Lower lobe of right lung (tissue), 2 donors: ENCODE results near the gene NCKAP5. TPM values are rescaled to one million over a fixed set of nuclear protein-coding genes. Genes with fewer than 3 reads are reported as not detected.

Experiments
- ATAC-seq, 2 donors: fragments of 200-7000 bp; cut with Tn5 transposase; one replicate each; pipeline ENCODE4 v1.9.1; 2020 to 2022; ENCODE audit warnings: mild to moderate bottlenecking in 2 of 2, moderate library complexity in 2 of 2
- DNase-seq: peaks from one replicate; pipeline ENCODE4 v3.0.0-alpha.2; 2020
- H3K27ac ChIP-seq: fragments of 200-600 bp; one replicate; pipeline ENCODE4 v1.8.0; 2022
- H3K27me3 ChIP-seq: fragments of 200-600 bp; one replicate; pipeline ENCODE4 v1.8.0; 2022; ENCODE audit warnings: low read depth
- H3K36me3 ChIP-seq: fragments of 200-600 bp; one replicate; pipeline ENCODE4 v1.8.0; 2022; ENCODE audit warnings: mild to moderate bottlenecking
- H3K4me1 ChIP-seq: fragments of 200-600 bp; one replicate; pipeline ENCODE4 v1.8.0; 2022
- H3K4me3 ChIP-seq: fragments of 200-600 bp; one replicate; pipeline ENCODE4 v1.8.0; 2022; ENCODE audit warnings: mild to moderate bottlenecking
- H3K9me3 ChIP-seq: fragments of 200-600 bp; one replicate; pipeline ENCODE4 v1.8.0; 2022
- intact Hi-C: fragments of 100-400 bp; cut with DNase I; formaldehyde crosslinking; loops from one replicate; pipeline ENCODE4 v1.11.0; 2022
- total RNA-seq: library from RNA; stranded (reverse); fragmentation: NEBNext Ultra II Directional; extraction: Animal tissue kit (Norgen Biotek cat#: 25700); gene quantifications from one replicate; pipeline ENCODE4 v1.2.1, GENCODE V29; 2021
- TF ChIP-seq, protein P1 (sequence below): fragments of 200-600 bp; IDR thresholded peaks from one replicate; pipeline ENCODE4 v1.8.0; 2022; ENCODE audit warnings: antibody characterized with exemption, mild to moderate bottlenecking
- donor health status: DM: no; HTN: yes; CAD: no; lungs with severe emphysema.

Gene NCKAP5
- total RNA-seq, 1 donor from 2014 or later, result 34.6 TPM

DNA sequence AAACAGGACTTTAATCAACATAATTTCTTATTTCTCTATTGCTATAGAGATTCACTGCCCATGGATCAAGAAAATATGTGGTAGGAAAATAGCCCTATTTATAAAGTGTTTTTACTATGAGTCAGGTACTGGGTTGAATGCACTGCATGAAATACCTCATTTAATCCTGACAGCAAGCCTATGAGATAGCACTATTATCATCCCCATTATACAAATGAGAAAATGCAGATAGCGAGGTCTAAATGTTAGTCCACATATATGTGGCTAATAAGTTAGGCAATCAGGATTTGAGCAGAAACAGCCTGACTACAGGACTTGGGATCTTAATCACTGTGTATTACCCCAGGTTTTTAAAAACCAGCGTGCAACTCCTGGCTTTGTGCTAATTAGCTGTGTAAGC, 889.8 kb downstream of the NCKAP5 start:
- H3K36me3 ChIP-seq, result no peaks in the 10 kb centered on the region
- H3K27me3 ChIP-seq, result no peaks in the 10 kb centered on the region
- H3K27ac ChIP-seq, result no peak overlapping the region
- ATAC-seq (no peak), DNase-seq (no peak)
- no peaks in the 10 kb centered on the region for H3K9me3 ChIP-seq
- H3K4me1 ChIP-seq, result no peaks in the 10 kb centered on the region
- intact Hi-C loops, result no loop called here
- TF ChIP-seq, protein P1, sequence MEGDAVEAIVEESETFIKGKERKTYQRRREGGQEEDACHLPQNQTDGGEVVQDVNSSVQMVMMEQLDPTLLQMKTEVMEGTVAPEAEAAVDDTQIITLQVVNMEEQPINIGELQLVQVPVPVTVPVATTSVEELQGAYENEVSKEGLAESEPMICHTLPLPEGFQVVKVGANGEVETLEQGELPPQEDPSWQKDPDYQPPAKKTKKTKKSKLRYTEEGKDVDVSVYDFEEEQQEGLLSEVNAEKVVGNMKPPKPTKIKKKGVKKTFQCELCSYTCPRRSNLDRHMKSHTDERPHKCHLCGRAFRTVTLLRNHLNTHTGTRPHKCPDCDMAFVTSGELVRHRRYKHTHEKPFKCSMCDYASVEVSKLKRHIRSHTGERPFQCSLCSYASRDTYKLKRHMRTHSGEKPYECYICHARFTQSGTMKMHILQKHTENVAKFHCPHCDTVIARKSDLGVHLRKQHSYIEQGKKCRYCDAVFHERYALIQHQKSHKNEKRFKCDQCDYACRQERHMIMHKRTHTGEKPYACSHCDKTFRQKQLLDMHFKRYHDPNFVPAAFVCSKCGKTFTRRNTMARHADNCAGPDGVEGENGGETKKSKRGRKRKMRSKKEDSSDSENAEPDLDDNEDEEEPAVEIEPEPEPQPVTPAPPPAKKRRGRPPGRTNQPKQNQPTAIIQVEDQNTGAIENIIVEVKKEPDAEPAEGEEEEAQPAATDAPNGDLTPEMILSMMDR, result no peak
- no peak overlapping the region for H3K4me3 ChIP-seq

DNA sequence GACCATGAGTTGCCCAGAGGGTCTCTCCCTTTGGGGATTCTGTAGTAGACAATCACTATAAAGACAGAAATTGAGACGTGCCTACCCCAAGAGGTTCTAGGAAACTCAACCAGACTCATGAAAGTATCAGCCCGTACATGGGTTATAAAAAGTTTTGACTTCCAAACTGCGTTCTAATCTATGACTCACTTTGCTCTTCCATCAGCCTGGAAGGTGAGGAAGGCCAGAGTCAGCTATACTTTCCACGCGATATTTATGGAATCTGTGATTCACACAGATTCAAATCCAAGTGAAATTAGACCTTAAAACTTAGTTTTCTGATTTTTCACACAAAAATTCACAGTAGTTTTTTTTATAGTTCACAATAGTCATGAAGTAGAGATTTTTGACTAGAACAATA, 890.6 kb downstream of the NCKAP5 start:
- H3K27ac ChIP-seq, result no peak overlapping the region
- no peaks in the 10 kb centered on the region for H3K4me1 ChIP-seq
- DNase-seq (no peak), ATAC-seq (no peak)
- H3K36me3 ChIP-seq, result no peaks in the 10 kb centered on the region
- TF ChIP-seq, protein P1, result no peak
- H3K27me3 ChIP-seq, result no peaks in the 10 kb centered on the region
- no peak overlapping the region for H3K4me3 ChIP-seq
- no peaks in the 10 kb centered on the region for H3K9me3 ChIP-seq
- intact Hi-C loops, result no loop called here

DNA sequence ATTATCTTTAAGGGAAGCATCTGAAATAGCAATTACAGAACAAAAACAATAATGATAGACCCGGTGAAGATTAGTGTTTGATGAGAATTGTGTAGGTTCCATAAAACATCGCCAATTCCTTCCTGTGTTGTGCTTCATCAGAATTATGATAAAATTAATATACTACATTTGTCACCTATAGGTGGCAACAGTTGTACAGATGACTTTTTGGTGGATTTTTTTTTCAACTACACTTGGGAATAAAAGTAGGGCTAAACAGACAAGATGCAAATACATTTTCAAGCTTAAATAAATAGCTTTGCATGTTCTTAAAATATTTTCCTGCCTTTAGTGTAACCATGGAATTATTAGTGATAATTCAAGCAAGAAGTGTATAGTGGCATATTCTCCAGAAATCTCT, 891.3 kb downstream of the NCKAP5 start:
- ATAC-seq (no peak), DNase-seq (no peak)
- no peaks in the 10 kb centered on the region for H3K36me3 ChIP-seq
- intact Hi-C loops, result no loop called here
- TF ChIP-seq, protein P1, result no peak
- H3K27ac ChIP-seq, result no peak overlapping the region
- no peaks in the 10 kb centered on the region for H3K4me1 ChIP-seq
- no peaks in the 10 kb centered on the region for H3K27me3 ChIP-seq
- no peak overlapping the region for H3K4me3 ChIP-seq
- no peaks in the 10 kb centered on the region for H3K9me3 ChIP-seq

DNA sequence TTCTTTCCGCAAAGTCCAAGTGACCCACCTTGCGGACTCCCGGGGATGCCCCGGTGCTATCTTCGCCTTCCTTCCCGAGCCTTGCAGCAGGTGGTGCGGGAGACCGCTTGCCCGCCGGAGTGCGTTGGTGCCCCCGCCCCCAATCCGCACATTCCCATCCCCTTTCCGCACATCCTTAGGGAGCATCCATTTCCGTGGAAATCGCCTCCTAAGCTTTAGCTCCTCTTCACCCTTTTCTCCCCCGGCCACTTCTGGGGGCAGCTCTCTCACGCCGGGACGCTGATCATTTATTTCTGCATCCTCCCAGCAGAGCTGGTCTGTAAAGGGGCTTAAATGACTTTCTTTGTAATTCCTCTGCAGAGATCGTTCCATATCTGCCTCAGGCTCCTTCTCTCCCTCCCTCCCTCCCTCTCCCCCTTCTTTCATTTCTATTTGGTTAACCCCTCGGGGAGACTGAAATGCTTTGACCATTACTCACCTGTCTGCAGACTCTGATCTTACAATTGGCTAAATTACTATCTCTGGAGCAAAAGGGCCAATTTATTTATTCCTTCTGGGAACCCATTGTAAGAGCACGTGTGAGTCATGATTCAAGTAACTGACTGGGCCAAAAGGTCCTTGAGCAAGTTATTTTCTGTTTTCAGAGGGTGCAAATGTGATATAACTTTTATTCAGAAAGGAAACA, 897.0 kb downstream of the NCKAP5 start:
- intact Hi-C loops, result no loop called here

DNA sequence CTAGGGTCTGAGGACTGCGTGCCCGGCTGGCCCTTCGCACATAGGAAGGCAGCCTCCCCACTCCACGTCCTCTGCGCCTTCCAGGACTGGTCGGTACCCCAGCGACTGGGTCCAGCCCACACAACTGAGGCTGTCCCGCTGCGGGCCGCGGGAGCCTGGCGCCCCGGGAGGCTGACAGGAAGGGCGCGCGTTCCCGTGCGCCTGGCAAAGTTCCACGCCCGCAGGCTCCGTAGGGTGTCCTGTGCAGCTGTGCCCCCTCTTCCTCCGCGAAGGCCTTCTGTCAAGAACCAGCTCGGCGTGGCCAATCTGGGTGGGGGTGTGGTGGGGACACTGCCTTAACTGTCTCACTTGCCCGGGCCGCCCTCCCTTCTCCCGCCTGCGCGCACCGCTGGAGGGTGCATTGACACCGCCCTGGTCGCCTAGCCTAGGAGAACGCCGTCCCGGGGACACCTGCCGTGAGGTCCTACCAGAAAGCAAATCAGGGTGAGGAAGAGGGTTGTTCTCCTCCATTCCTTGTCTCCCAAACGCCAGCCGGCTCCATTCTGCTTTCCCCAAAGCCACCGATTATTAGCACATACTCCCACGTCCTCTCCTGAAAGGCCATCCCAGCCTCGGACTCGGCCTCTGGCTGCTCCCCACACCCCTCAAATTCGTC, 897.6 kb downstream of the NCKAP5 start:
- peaks cover 28% of the 10 kb centered on the region for H3K4me1 ChIP-seq
- peaks cover 50% of the 10 kb centered on the region for H3K27me3 ChIP-seq
- DNase-seq (peak; percentile 46), ATAC-seq (peak; percentile 65 to 72)
- no peak overlapping the region for H3K27ac ChIP-seq
- H3K4me3 ChIP-seq, result peak overlapping the region; percentile 56
- H3K9me3 ChIP-seq, result no peaks in the 10 kb centered on the region
- intact Hi-C loops, result no loop called here
- TF ChIP-seq, protein P1, result no peak
- H3K36me3 ChIP-seq, result no peaks in the 10 kb centered on the region

More for the DNA sequence above, 897.0 kb downstream of the NCKAP5 start:
- DNase-seq (no peak), ATAC-seq (peak in 1 of 2 donors; percentile 4)
- Histone ChIP-seq H3K4me1 (peaks cover 28% of the 10 kb centered on the region), H3K4me3 (peak overlapping the region; percentile 56), H3K9me3 (no peaks in the 10 kb centered on the region), H3K27ac (no peak overlapping the region), H3K27me3 (peaks cover 45% of the 10 kb centered on the region), H3K36me3 (no peaks in the 10 kb centered on the region)
- TF ChIP-seq, protein P1, result no peak
